Gastrocnemius medialis (tissue), 4 donors: ENCODE measurements around the gene TPTE2. TPM values are rescaled to one million over a fixed set of nuclear protein-coding genes. Genes with fewer than 3 reads are reported as not detected.

Source experiments
- ATAC-seq, 2 donors: fragments of 150-250 bp; one replicate each; pipeline ENCODE4 v1.9.1; 2016
- DNase-seq, 2 donors: peaks; one replicate each; pipeline ENCODE4 v3.0.0-alpha.2; 2019
- H3K27ac ChIP-seq, 4 donors: fragments of 200-600 bp; sonication (generic); 1 replicate in 1 of 4; 2 replicates in 3 of 4; pipeline ENCODE4 v1.5.1; 2016 to 2018; ENCODE audit warnings: mild to moderate bottlenecking in 2 of 4, moderate library complexity in 1 of 4
- H3K27me3 ChIP-seq, 3 donors: fragments of 200-600 bp; sonication (generic) in 2 of 3; 1 replicate in 1 of 3; 2 replicates in 2 of 3; pipeline versions ENCODE4 v1.5.1 to v1.6.0; 2016 to 2019; ENCODE audit warnings: mild to moderate bottlenecking in 1 of 3, moderate library complexity in 1 of 3
- H3K36me3 ChIP-seq, 2 donors: fragments of 200-600 bp; sonication (generic) in 1 of 2; one replicate each; pipeline ENCODE4 v1.5.1; 2017 to 2018
- H3K4me1 ChIP-seq, 2 donors: fragments of 200-600 bp; sonication (generic) in 1 of 2; one replicate each; pipeline ENCODE4 v1.5.1; 2016 to 2017; ENCODE audit warnings: mild to moderate bottlenecking in 2 of 2
- H3K4me3 ChIP-seq, 4 donors: fragments of 200-600 bp; sonication (generic) in 3 of 4; 1 replicate in 1 of 4; 2 replicates in 3 of 4; pipeline ENCODE4 v1.5.1; 2016 to 2019; ENCODE audit warnings: mild to moderate bottlenecking in 2 of 4
- H3K9me3 ChIP-seq, 3 donors: fragments of 200-600 bp; sonication (generic) in 2 of 3; 1 replicate in 1 of 3; 2 replicates in 2 of 3; pipeline ENCODE4 v1.5.1; 2016 to 2019
- CTCF ChIP-seq, 5 experiments: fragments of 450-650 bp in 3 of 5; fragments of 200-600 bp in 2 of 5; sonication (generic) in 2 of 5; IDR thresholded peaks in 4 of 5; conservative IDR thresholded peaks in 1 of 5; 1 replicate in 4 of 5; 2 replicates in 1 of 5; pipeline ENCODE4 v1.5.1; 2016 to 2019; ENCODE audit warnings: antibody characterized with exemption in 5 of 5, mild to moderate bottlenecking in 3 of 5, moderate library complexity in 3 of 5
- POLR2A ChIP-seq, 2 donors: fragments of 450-650 bp; IDR thresholded peaks; one replicate each; pipeline ENCODE4 v1.6.1; 2017; ENCODE audit warnings: antibody characterized with exemption in 2 of 2, mild to moderate bottlenecking in 2 of 2, moderate library complexity in 2 of 2
- in situ Hi-C, 4 donors: fragments of 200-750 bp; cut with MboI; loops; one replicate each; pipeline versions ENCODE4 v1.15.0 to v1.8.0; 2017; ENCODE audit warnings: low sequenced_read_pairs in 4 of 4
- intact Hi-C: fragments of 100-400 bp; cut with DNase I; formaldehyde crosslinking; loops from one replicate; pipeline ENCODE4 v1.15.1; 2023; ENCODE audit warnings: low total_unique reads
- total RNA-seq, 4 donors: library from RNA; depleted of rRNA; stranded (reverse); fragments of >200 nt; gene quantifications; one replicate each; pipeline versions ENCODE4 v1.1.0 to v1.2.3, GENCODE V29; 2016

TPTE2 gene
- total RNA-seq, 4 donors from 2014 or later, result not detected

GRCh38 chr13:19592657-19593180, 31.4 kb upstream of the TPTE2 start:
- in situ Hi-C loops (no loop called here), intact Hi-C loops (no loop called here)
- DNase-seq (no peak), ATAC-seq (no peak)
- H3K36me3 ChIP-seq, result no peaks in the 10 kb centered on the region
- H3K4me3 ChIP-seq, result no peak overlapping the region
- peaks cover 0 to 2% (median 0%) of the 10 kb centered on the region in 3 donors for H3K27me3 ChIP-seq
- H3K4me1 ChIP-seq, result no peaks in the 10 kb centered on the region
- H3K27ac ChIP-seq, result no peak overlapping the region
- H3K9me3 ChIP-seq, result no peaks in the 10 kb centered on the region
- TF ChIP-seq CTCF (IDR thresholded peaks at IDR 0.05 in 4 of 5, conservative IDR thresholded peaks at IDR 0.05 in 1 of 5), result no peak
- TF ChIP-seq POLR2A (IDR thresholded peaks at IDR 0.05), result no peak

GRCh38 chr13:19591864-19592263, 30.5 kb upstream of the TPTE2 start:
- Histone ChIP-seq H3K9me3 (no peaks in the 10 kb centered on the region), H3K27me3 (no peaks in the 10 kb centered on the region), H3K4me1 (no peaks in the 10 kb centered on the region), H3K27ac (no peak overlapping the region), H3K4me3 (no peak overlapping the region), H3K36me3 (no peaks in the 10 kb centered on the region)
- intact Hi-C loops (no loop called here), in situ Hi-C loops (no loop called here)
- no peak for ATAC-seq
- TF ChIP-seq CTCF (IDR thresholded peaks at IDR 0.05 in 4 of 5, conservative IDR thresholded peaks at IDR 0.05 in 1 of 5), result no peak
- no peak for TF ChIP-seq POLR2A (IDR thresholded peaks at IDR 0.05)
- DNase-seq, result no peak

- in situ Hi-C loops, result no loop called here
- no peaks in the 10 kb centered on the region for H3K36me3 ChIP-seq
- no peak overlapping the region for H3K27ac ChIP-seq
- no peak overlapping the region for H3K4me3 ChIP-seq
- DNase-seq (no peak), ATAC-seq (no peak)
- H3K27me3 ChIP-seq, result no peaks in the 10 kb centered on the region
- intact Hi-C loops, result no loop called here
- no peak for TF ChIP-seq POLR2A (IDR thresholded peaks at IDR 0.05)
- no peak for TF ChIP-seq CTCF (IDR thresholded peaks at IDR 0.05 in 4 of 5, conservative IDR thresholded peaks at IDR 0.05 in 1 of 5)
- no peaks in the 10 kb centered on the region for H3K9me3 ChIP-seq
- no peaks in the 10 kb centered on the region for H3K4me1 ChIP-seq
Measured at GRCh38 chr13:19590423-19590822, 29.1 kb upstream of the TPTE2 start.

GRCh38 chr13:19589312-19589711, 28.0 kb upstream of the TPTE2 start:
- no peak for TF ChIP-seq CTCF (IDR thresholded peaks at IDR 0.05 in 4 of 5, conservative IDR thresholded peaks at IDR 0.05 in 1 of 5)
- in situ Hi-C loops, result no loop called here
- Histone ChIP-seq H3K36me3 (no peaks in the 10 kb centered on the region), H3K27ac (no peak overlapping the region), H3K4me3 (no peak overlapping the region), H3K4me1 (no peaks in the 10 kb centered on the region), H3K9me3 (no peaks in the 10 kb centered on the region), H3K27me3 (no peaks in the 10 kb centered on the region)
- ATAC-seq, result no peak
- DNase-seq, result no peak
- intact Hi-C loops, result no loop called here

- intact Hi-C loops (no loop called here), in situ Hi-C loops (no loop called here)
- TF ChIP-seq POLR2A (IDR thresholded peaks at IDR 0.05) (no peak), CTCF (IDR thresholded peaks at IDR 0.05 in 4 of 5, conservative IDR thresholded peaks at IDR 0.05 in 1 of 5) (peak in 3 of 5 experiments; percentile 17 to 37 (median 29))
Measured at GRCh38 chr13:19587635-19588300, 26.4 kb upstream of the TPTE2 start.

More at GRCh38 chr13:19587635-19588300, 26.4 kb upstream of the TPTE2 start:
- H3K4me1 ChIP-seq, result no peaks in the 10 kb centered on the region
- no peak for DNase-seq
- H3K4me3 ChIP-seq, result no peak overlapping the region
- H3K27ac ChIP-seq, result no peak overlapping the region
- no peaks in the 10 kb centered on the region for H3K9me3 ChIP-seq
- no peaks in the 10 kb centered on the region for H3K27me3 ChIP-seq
- H3K36me3 ChIP-seq, result no peaks in the 10 kb centered on the region
- ATAC-seq, result peak in 1 of 2 donors; percentile 60
